OCI-LY1 (cell line): ENCODE data around the gene MYO18B.

Experiments used
- CTCF ChIP-seq: fragments of 200-600 bp; sonication (generic), shearing (Covaris generic); IDR thresholded peaks from 2 replicates; pipeline ENCODE4 v1.5.1; 2017; ENCODE audit warnings: mild to moderate bottlenecking, antibody characterized with exemption, low read length, moderate library complexity, mixed read lengths
- EZH2 ChIP-seq: fragments of 200-600 bp; sonication (generic), shearing (Covaris generic); IDR thresholded peaks from 2 replicates; pipeline ENCODE4 v1.8.0; 2017; ENCODE audit warnings: borderline replicate concordance, mixed run types, mild to moderate bottlenecking, antibody characterized with exemption, low read length, moderate library complexity, mixed read lengths

GRCh38 chr22:25929321-25929878, 187.4 kb downstream of the MYO18B start:
- TF ChIP-seq CTCF (no peak), EZH2 (no peak)
